ENCODE measurements around the gene GNB5. TPM values are rescaled to one million over a fixed set of nuclear protein-coding genes. Genes with fewer than 3 reads are reported as not detected.

The GNB5 gene
- polyA plus RNA-seq, 4 donors = 14.5 to 18.2 (median 16.7) TPM

GRCh38 chr15:52148403-52148802 lies 42.8 kb downstream of the GNB5 start:
- no peak for DNase-seq (ENCODE audit: low read depth in 4 of 4, low spot score in 3 of 4)

DNA sequence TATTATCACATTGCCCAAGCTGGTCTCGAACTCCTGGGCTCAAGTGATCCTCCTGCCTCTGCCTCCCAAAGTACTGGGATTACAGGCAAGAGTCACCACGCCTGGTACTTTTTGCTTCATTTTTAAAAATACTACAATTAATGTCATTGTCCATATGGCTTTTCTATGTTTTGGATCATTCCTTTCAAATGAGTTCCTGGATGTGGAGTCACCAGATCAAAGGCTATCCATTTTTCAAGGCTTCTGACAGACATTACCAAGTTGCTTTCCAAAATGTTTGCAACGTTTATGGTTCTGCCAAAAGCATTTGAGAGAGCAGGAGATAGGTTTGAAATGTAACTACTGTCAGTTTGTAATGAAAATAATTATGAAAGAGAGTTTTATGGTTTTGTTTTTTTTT lies 44.4 kb downstream of the GNB5 start:
- DNase-seq (ENCODE audit: low read depth in 4 of 4, low spot score in 3 of 4) = no peak

- no peak for DNase-seq (ENCODE audit: low read depth in 4 of 4, low spot score in 3 of 4)
Observed at GRCh38 chr15:52146261-52146660, 44.9 kb downstream of the GNB5 start.

DNA sequence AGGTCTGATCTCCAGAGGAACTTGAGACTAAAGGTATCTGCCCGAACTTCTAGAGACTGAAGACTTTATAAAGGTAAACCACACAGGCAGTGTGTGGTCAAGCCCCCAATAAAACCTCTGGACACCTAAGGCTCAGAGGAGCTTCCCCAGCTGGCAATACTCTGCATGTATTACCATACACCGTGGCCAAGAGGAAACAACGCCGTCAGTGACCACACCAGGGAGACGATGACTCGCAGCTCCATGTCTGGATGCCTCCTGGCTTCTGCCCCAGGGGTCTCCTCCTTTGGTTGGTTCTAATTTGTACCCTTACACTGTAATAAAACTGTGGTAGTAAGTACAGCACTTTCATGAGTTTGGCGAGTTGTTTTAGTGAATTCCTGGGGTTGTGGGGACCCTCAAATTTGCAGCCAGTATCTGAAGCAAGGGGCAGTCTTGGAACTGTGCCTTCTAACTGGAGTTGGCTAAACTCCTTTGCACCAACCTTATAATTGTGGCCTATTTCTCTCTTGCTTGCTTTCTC lies 46.5 kb downstream of the GNB5 start:
- DNase-seq (ENCODE audit: low read depth in 4 of 4, low spot score in 3 of 4) = no peak

DNA sequence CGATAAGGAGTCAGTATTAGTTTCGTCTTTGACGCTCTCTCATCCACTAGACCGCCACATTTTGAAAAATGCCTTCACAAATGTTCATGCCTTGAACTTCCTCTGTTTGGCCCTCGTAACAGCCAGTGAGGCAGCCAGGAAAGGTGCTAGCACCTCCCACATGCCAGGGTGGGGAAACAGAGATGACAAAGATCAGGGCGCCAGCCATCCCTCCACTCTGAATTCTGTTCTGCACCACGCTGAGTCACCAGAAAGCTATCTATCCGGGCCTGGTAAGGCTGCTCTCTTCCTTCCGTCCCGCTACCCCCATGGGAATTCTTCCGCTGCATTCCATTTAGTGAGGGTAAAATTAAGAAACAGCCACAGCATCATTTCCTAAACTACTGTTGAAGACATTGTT lies 47.3 kb downstream of the GNB5 start:
- no peak for DNase-seq (ENCODE audit: low read depth in 4 of 4, low spot score in 3 of 4)

DNA sequence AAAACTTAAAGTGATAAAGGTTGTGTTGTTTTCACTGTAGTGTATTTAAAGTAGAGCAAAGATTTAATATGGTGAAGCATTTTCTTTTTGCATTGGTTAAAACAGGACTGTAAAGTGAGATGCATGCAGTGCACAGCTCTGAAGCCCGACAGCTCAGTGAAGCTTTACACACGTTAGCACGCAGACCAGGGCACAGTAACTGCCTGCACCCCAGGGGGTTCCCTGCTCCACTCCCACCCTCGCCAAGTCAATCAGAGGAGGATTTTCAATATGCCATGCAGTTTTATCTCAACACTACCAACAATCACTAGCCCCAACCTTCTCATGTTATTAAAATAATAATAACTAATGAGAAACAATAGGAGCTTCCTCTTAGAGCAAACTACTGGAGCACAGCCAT lies 50.5 kb downstream of the GNB5 start:
- no peak for DNase-seq (ENCODE audit: low read depth in 4 of 4, low spot score in 3 of 4)

- DNase-seq (ENCODE audit: low read depth in 4 of 4, low spot score in 3 of 4) = peak; percentile 31 to 52 (median 42)
Observed at GRCh38 chr15:52139599-52140462, 51.4 kb downstream of the GNB5 start.

DNA sequence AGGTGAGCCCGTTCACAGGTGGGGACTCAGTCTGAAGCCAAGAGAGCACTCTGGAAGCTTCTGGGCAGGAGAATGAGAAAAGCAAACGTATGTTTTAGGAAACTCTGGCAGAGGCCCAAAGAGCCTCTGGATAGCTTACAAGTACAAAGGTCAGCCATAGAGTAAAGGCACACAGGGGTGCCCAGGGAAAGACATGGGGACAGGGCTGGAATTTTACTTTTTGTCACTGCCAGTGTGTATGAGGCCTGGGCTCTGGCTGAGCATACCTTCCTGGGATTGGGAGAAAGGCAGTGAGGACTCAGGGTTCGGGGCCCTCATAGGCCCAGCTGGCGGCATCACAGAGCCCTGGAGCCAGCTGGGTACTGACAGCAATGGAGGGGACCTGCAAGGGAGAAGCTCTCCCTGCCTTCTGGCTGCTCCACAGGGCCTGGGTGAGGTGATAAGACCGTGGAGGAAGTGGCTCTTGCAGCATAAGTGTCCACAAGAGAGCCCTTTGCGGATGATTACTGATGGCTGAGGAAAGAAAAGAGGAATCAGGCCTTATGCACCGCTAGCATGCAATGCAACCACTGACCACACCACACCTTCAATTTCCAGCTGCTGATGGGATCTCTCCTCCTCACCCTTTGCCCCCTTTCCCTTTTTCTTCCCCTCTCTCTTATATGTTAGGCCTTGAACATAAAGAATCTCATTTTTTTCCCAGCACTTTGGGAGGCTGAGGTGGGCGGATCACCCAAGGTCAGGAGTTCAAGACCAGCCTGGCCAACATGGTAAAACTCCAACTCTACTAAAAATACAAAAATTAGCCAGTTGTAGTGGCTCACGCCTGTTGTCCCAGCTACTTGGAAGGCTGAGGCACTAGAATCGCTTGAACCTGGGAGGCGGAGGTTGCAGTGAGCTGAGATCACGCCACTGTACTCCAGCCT lies 53.5 kb downstream of the GNB5 start:
- no peak for DNase-seq (ENCODE audit: low read depth in 4 of 4, low spot score in 3 of 4)

DNA sequence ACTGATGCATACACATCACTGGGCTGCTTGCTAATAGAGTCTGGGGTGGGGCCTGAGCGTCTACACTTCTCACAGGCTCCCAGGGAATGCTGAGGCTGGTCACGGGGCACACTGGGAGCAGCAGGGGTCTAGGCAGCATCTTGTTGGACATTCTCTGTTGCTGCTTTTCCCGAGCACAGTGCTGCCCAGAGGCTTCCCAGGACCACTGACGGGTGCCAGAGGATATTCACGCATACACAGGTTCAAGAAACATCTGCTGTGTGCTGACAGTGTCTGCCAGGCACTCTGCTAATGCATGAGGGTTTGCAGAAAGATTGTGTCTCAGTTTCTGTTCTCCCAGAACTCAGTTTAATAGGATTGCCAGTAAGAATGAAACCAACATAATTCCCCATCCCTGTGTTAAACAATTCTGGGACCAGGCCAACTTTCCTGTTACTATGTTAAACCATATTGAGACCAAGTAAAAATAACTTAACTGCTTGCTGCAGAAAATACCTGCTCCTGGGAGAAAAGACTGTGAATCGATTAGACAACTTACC lies 54.7 kb downstream of the GNB5 start:
- no peak for DNase-seq (ENCODE audit: low read depth in 4 of 4, low spot score in 3 of 4)

DNA sequence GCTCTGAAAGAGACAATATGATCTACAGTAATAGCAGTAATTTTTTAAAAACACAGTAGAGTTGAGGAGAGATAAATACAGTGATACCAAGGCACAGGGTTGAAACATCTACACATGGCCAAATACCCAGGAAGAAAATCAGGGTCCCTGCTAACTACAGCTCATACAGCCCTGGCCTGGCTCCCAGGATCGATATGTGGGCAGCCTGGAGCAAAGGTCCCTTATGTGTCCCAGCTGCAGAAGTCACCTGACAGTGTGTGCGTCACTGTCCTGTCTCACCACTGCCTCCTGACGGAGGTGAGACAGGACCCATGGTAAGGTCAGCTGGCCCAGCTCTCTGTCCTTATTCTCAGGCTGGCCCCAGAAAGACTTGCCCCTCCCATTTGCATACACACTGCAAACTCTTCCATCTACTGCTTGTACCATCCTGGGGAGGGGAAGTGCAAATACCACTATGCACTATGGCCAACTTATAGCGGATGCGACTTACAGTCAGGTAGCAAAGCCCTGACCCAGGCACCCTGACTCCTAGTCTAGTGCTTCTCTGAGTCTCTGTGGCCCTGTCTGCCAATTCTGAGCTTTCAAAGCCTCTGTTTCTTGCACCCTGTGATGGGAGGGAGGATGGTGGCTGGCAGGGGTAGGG lies 56.6 kb downstream of the GNB5 start:
- DNase-seq (ENCODE audit: low read depth in 4 of 4, low spot score in 3 of 4) = no peak

GRCh38 chr15:52133510-52134220 lies 57.5 kb downstream of the GNB5 start:
- no peak for DNase-seq (ENCODE audit: low read depth in 4 of 4, low spot score in 3 of 4)

DNA sequence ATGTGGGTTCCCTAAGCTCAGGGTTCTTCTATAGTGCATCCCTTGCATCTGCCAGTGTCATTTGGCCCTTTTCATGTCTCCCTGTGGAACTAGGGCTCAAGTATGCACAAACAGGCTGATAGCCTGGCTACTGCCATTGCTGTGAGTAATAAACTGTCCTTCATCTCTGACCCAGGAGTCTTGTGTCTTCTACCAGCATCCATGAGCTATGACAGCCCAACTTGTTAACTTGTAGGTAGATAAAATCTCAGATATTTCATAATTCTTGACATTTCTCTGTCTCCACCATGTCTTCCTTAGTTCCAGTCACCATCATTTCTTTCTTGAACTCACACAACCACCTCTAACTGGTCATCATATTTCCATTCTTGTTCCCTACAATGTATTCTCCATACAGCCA lies 59.1 kb downstream of the GNB5 start:
- DNase-seq (ENCODE audit: low read depth in 4 of 4, low spot score in 3 of 4) = no peak

DNA sequence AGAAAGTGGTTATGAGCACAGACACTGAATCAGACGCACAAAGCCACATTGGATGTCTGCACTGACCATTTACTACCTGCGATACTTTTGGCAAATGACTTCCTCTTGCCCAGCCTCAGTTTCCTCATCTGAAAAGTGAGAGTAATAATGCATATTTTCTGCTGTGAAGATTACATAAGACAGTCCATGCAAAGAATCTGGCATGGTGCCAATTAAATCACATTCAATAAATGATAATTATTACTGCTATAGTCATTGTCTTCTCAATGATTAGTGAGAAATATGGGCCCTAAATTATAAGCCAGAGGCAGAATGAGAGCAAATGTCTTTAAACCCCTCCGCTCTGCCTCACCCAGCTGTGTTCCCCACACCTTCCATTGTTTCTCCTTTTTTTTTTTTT lies 62.6 kb downstream of the GNB5 start:
- no peak for DNase-seq (ENCODE audit: low read depth in 4 of 4, low spot score in 3 of 4)

- no peak for DNase-seq (ENCODE audit: low read depth in 4 of 4, low spot score in 3 of 4)
Observed at GRCh38 chr15:52124270-52124880, 66.8 kb downstream of the GNB5 start.

- DNase-seq (ENCODE audit: low read depth in 4 of 4, low spot score in 3 of 4) = no peak
Observed at GRCh38 chr15:52121896-52122295, 69.3 kb downstream of the GNB5 start.

- no peak for DNase-seq (ENCODE audit: low read depth in 4 of 4, low spot score in 3 of 4)
Observed at GRCh38 chr15:52121006-52121405, 70.2 kb downstream of the GNB5 start.

DNA sequence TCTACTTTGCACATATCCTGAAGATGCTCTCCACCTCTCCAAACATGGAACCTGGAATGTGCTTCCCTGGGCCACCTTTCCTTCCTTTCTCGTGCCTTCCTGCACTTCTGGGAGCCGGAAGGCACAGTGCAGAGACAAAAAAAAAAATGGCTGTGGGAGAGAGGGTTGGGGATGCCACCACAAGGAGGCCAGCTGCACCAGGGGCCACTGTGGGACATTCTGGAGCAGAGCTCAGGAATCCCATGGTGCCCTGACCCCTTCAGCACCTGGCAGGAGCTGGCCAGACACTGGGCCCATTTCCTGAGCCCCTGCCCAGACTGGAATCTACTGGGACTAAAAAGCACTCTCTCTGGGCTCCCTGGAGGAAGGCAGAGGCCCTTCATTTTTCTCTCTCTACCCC lies 70.7 kb downstream of the GNB5 start:
- DNase-seq (ENCODE audit: low read depth in 4 of 4, low spot score in 3 of 4) = no peak

DNA sequence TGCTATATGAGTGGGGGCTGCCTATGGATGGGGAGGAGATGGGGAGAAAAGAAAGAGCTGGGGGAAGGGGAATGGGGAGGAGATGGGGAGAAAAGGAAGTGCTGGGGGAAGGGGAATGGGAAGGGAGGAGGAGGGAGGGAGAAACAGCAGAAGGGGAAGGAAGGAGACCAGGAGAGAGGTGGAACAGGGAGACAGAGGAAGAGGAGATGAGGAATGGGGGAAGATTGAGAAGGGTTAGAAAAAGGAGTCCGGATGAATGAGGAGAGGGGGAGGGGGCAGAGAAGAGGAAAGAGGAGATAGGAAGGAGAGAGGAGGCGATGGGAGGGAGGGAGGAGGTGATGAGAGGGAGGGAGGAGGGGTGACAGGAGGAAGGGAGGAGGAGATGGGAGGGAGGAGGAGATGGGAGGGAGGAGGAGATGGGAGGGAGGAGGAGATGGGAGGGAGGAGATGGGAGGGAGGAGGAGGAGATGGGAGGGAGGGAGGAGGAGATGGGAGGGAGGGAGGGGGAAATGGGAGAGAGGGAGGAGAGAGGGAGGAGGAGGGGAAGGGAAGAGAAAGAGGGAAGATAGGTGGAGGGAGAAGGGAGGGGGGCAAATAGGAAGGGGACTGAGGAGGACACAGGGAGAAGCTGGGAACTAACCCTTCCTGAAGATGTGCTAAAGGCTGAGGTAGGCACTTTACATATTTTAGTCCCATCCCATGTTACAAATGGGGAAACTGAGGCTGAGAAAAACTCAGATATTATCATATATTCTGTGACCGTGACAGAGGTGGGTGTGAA lies 72.0 kb downstream of the GNB5 start:
- no peak for DNase-seq (ENCODE audit: low read depth in 4 of 4, low spot score in 3 of 4)

- no peak for DNase-seq (ENCODE audit: low read depth in 4 of 4, low spot score in 3 of 4)
Observed at GRCh38 chr15:52117549-52117948, 73.6 kb downstream of the GNB5 start.

Data from right renal pelvis (tissue), 4 donors.